H1 (cell line): Measurements from ENCODE around the gene NUP98. TPM values are rescaled to one million over a fixed set of nuclear protein-coding genes. Genes with fewer than 3 reads are reported as not detected.

Experiments
- CTCF ChIA-PET: fragments of 300-600 bp; sonication (Branson Sonifier 250); formaldehyde crosslinking; loops from one replicate; lab custom pipeline; 2021; ENCODE audit not compliant: partially characterized antibody; lab: Charles Lee
- POLR2A ChIA-PET: fragments of 300-600 bp; sonication (Branson Sonifier 250); formaldehyde crosslinking; loops from one replicate; lab custom pipeline; 2021; ENCODE audit warnings: inconsistent platforms; ENCODE audit not compliant: partially characterized antibody; lab: Charles Lee
- DNase-seq, 2 experiments: peaks; one replicate each; pipeline versions ENCODE4 v3.0.0 to v3.0.0-alpha.2; 2010 to 2022; ENCODE audit warnings: low spot score in 2 of 2, low read depth in 1 of 2, mixed read lengths in 1 of 2
- FAIRE-seq: peaks from 2 replicates; lab custom pipeline; 2011; peaks lifted over from hg19 to GRCh38; lab: Jason Lieb, UNC
- H2AFZ ChIP-seq: 2 replicates; pipeline ENCODE4 v1.8.1; 2012; ENCODE audit warnings: low read length, inconsistent platforms
- H2AK5ac ChIP-seq: 2 replicates; pipeline ENCODE4 v1.6.1; 2013; ENCODE audit warnings: low read depth, low read length
- H2BK120ac ChIP-seq: replicated peaks from 2 replicates; pipeline ENCODE3; 2013; ENCODE audit warnings: low read depth, low read length, inconsistent platforms
- H2BK12ac ChIP-seq: 2 replicates; pipeline ENCODE4 v1.6.1; 2013; ENCODE audit warnings: low read depth, low read length
- H2BK15ac ChIP-seq: 2 replicates; pipeline ENCODE4 v1.6.1; 2013; ENCODE audit warnings: low read length
- H2BK20ac ChIP-seq: 2 replicates; pipeline ENCODE4 v1.6.1; 2013; ENCODE audit warnings: low read length
- H2BK5ac ChIP-seq: 2 replicates; pipeline ENCODE4 v1.6.1; 2013; ENCODE audit warnings: low read depth, low read length
- H3K14ac ChIP-seq: 2 replicates; pipeline ENCODE4 v1.6.1; 2013; ENCODE audit warnings: inconsistent platforms; ENCODE audit not compliant: insufficient read length
- H3K18ac ChIP-seq: 2 replicates; pipeline ENCODE4 v1.6.1; 2013; ENCODE audit warnings: low read length; ENCODE audit errors: extremely low read depth
- H3K23ac ChIP-seq: 2 replicates; pipeline ENCODE4 v1.6.1; 2013; ENCODE audit warnings: inconsistent platforms; ENCODE audit not compliant: insufficient read length
- H3K23me2 ChIP-seq: 2 replicates; pipeline ENCODE4 v1.6.1; 2013; ENCODE audit warnings: low read depth, low read length
- H3K27ac ChIP-seq: 2 replicates; pipeline ENCODE4 v1.6.1; 2011; ENCODE audit warnings: low read depth, low read length, inconsistent platforms
- H3K27me3 ChIP-seq, 4 experiments: replicated peaks in 1 of 4; 1 replicate in 1 of 4; 2 replicates in 3 of 4; pipeline versions ENCODE4 v1.6.1 to v1.8.1; 2011 to 2013; ENCODE audit warnings: low read length in 3 of 4, mild to moderate bottlenecking in 3 of 4, inconsistent platforms in 2 of 4, mixed read lengths in 2 of 4, moderate library complexity in 1 of 4; ENCODE audit not compliant: control insufficient read depth in 3 of 4, insufficient read depth in 3 of 4; ENCODE audit errors: extremely low read depth in 1 of 4
- H3K36me3 ChIP-seq, 4 experiments: 2 replicates each; pipeline versions ENCODE4 v1.6.1 to v1.8.1; 2011 to 2013; ENCODE audit warnings: mild to moderate bottlenecking in 4 of 4, low read length in 3 of 4, moderate library complexity in 2 of 4, control low read depth in 1 of 4, inconsistent platforms in 1 of 4; ENCODE audit not compliant: insufficient read depth in 4 of 4, control insufficient read depth in 2 of 4
- H3K4ac ChIP-seq: replicated peaks from 2 replicates; pipeline ENCODE3; 2013; ENCODE audit warnings: low read length, low read depth, mixed read lengths, inconsistent platforms; ENCODE audit not compliant: insufficient read length
- H3K4me1 ChIP-seq, 4 experiments: replicated peaks in 1 of 4; 1 replicate in 1 of 4; 2 replicates in 3 of 4; pipeline versions ENCODE4 v1.6.1 to v1.8.1; 2011 to 2013; ENCODE audit warnings: low read length in 3 of 4, inconsistent platforms in 2 of 4, mixed read lengths in 1 of 4; ENCODE audit not compliant: insufficient read depth in 4 of 4, control insufficient read depth in 3 of 4
- H3K4me2 ChIP-seq, 2 experiments: 2 replicates each; pipeline versions ENCODE4 v1.6.1 to v1.8.1; 2011 to 2013; ENCODE audit warnings: low read depth in 2 of 2, low read length in 2 of 2, control low read depth in 1 of 2, inconsistent platforms in 1 of 2, mild to moderate bottlenecking in 1 of 2; ENCODE audit not compliant: insufficient read depth in 1 of 2
- H3K4me3 ChIP-seq, 4 experiments: fragments of 200-600, 300-600 bp in 1 of 4; sonication (generic), shearing (Covaris generic), sonication (Bioruptor Twin) in 1 of 4; 2 replicates each; pipeline versions ENCODE4 v1.5.1 to v1.8.1; 2011 to 2016; ENCODE audit warnings: low read length in 4 of 4, low read depth in 3 of 4, control low read depth in 2 of 4, inconsistent platforms in 2 of 4, mild to moderate bottlenecking in 2 of 4, mixed read lengths in 1 of 4, moderate library complexity in 1 of 4; ENCODE audit not compliant: insufficient read depth in 2 of 4; ENCODE audit errors: extremely low read depth in 1 of 4
- H3K56ac ChIP-seq: replicated peaks from 2 replicates; pipeline ENCODE3; 2013; ENCODE audit warnings: low read depth, mild to moderate bottlenecking, mixed read lengths, low read length, inconsistent platforms; ENCODE audit not compliant: insufficient read length
- H3K79me1 ChIP-seq: 2 replicates; pipeline ENCODE4 v1.6.1; 2013; ENCODE audit warnings: low read depth, low read length, control low read depth
- H3K79me2 ChIP-seq, 2 experiments: 2 replicates each; pipeline versions ENCODE4 v1.6.1 to v1.8.1; 2012 to 2013; ENCODE audit warnings: low read length in 2 of 2, mild to moderate bottlenecking in 2 of 2, inconsistent platforms in 1 of 2; ENCODE audit not compliant: insufficient read depth in 2 of 2, control insufficient read depth in 1 of 2
- H3K9ac ChIP-seq, 4 experiments: replicated peaks in 1 of 4; 1 replicate in 1 of 4; 2 replicates in 3 of 4; pipeline versions ENCODE4 v1.6.1 to v1.8.1; 2011 to 2013; ENCODE audit warnings: low read depth in 3 of 4, low read length in 3 of 4, control low read depth in 2 of 4, mild to moderate bottlenecking in 2 of 4, moderate library complexity in 2 of 4, inconsistent platforms in 1 of 4; ENCODE audit errors: extremely low read depth in 1 of 4
- H3K9me3 ChIP-seq, 2 experiments: 2 replicates each; pipeline versions ENCODE4 v1.6.1 to v1.8.1; 2012 to 2013; ENCODE audit warnings: mild to moderate bottlenecking in 2 of 2, moderate library complexity in 2 of 2, control low read depth in 1 of 2, inconsistent platforms in 1 of 2, low read depth in 1 of 2, low read length in 1 of 2, mixed read lengths in 1 of 2; ENCODE audit not compliant: insufficient read depth in 2 of 2
- H4K20me1 ChIP-seq, 2 experiments: replicated peaks in 1 of 2; 2 replicates each; pipeline versions ENCODE3 to v1.8.1; 2011 to 2013; ENCODE audit warnings: inconsistent platforms in 2 of 2, low read length in 2 of 2, mild to moderate bottlenecking in 1 of 2; ENCODE audit not compliant: insufficient read depth in 2 of 2, control insufficient read depth in 1 of 2
- H4K5ac ChIP-seq: 2 replicates; pipeline ENCODE4 v1.6.1; 2013; ENCODE audit warnings: low read length, low read depth, mixed read lengths, inconsistent platforms; ENCODE audit not compliant: insufficient read length
- H4K8ac ChIP-seq: 2 replicates; pipeline ENCODE4 v1.8.0; 2013; ENCODE audit warnings: mild to moderate bottlenecking, moderate library complexity, low read length, inconsistent platforms; ENCODE audit not compliant: insufficient read depth; ENCODE audit errors: extremely low read depth
- H4K91ac ChIP-seq: replicated peaks from 2 replicates; pipeline ENCODE3; 2013; ENCODE audit warnings: low read length, mixed read lengths, inconsistent platforms; ENCODE audit not compliant: insufficient read length
- CTCF ChIP-seq, 3 experiments: IDR thresholded peaks; 1 replicate in 2 of 3; 2 replicates in 1 of 3; pipeline versions ENCODE4 v1.5.1 to v1.6.1; 2011; ENCODE audit warnings: low read length in 3 of 3, mild to moderate bottlenecking in 3 of 3, inconsistent platforms in 2 of 3, low read depth in 1 of 3, moderate library complexity in 1 of 3; ENCODE audit not compliant: insufficient read depth in 1 of 3; ENCODE audit errors: control extremely low read depth in 1 of 3
- JUN ChIP-seq: IDR thresholded peaks from 2 replicates; pipeline ENCODE4 v1.6.1; 2011; ENCODE audit warnings: low read depth, mild to moderate bottlenecking, improper control_type of control experiment, low read length
- KDM5A ChIP-seq: fragments of 200-600 bp; IDR thresholded peaks from 2 replicates; pipeline ENCODE4 v1.7.1; 2012; ENCODE audit warnings: mild to moderate bottlenecking, low read length, inconsistent platforms, mixed read lengths
- PHF8 ChIP-seq: fragments of 200-600 bp; sonication (generic); conservative IDR thresholded peaks from 2 replicates; pipeline ENCODE4 v1.7.1; 2012; ENCODE audit warnings: low read depth, mild to moderate bottlenecking, inconsistent platforms, low read length, moderate library complexity
- POU5F1 ChIP-seq: IDR thresholded peaks from 2 replicates; pipeline ENCODE4 v1.6.1; 2011; ENCODE audit warnings: low read depth, mild to moderate bottlenecking, low read length, moderate library complexity
- SRF ChIP-seq: IDR thresholded peaks from 2 replicates; pipeline ENCODE4 v1.6.1; 2011; ENCODE audit warnings: mild to moderate bottlenecking, low read depth, low read length, moderate library complexity
- ZNF274 ChIP-seq: IDR thresholded peaks from 2 replicates; pipeline ENCODE4 v1.7.0; 2012; ENCODE audit warnings: low read length, borderline replicate concordance; ENCODE audit errors: extremely low read depth
- WGBS, 2 experiments: shearing (Covaris generic) in 1 of 2; methylation state at CpG; one replicate each; pipeline versions ENCODE4 v1.1.6 to v1.1.7; 2013 to 2015; ENCODE audit warnings: low lambda C conversion rate in 2 of 2, mixed read lengths in 2 of 2, inconsistent platforms in 1 of 2, low coverage in 1 of 2, missing lambda C conversion rate in 1 of 2; ENCODE audit not compliant: insufficient replicate concordance in 2 of 2, insufficient coverage in 1 of 2, insufficient read length in 1 of 2; ENCODE audit errors: extremely low coverage in 1 of 2, missing lambda C conversion rate in 1 of 2; 5-methylcytosine and 5-hydroxymethylcytosine counted together
- polyA plus RNA-seq, 7 experiments: library from polyadenylated mRNA; depleted of rRNA in 3 of 7; stranded (reverse) in 5 of 7; unstranded in 2 of 7; fragments of >200 nt in 5 of 7; fragments of 200-250 nt in 2 of 7; gene quantifications; 1 replicate in 5 of 7; 2 replicates in 1 of 7; 4 replicates in 1 of 7; pipeline versions ENCODE4 v1.2.1 to v1.2.3, GENCODE V29; 2011 to 2013; ENCODE audit warnings: missing spikeins in 2 of 7, mixed read lengths in 2 of 7
- total RNA-seq: library from RNA; stranded (reverse); fragmentation: NEBNext Ultra II Directional; extraction: Animal tissue kit (Norgen Biotek cat#: 25700); gene quantifications from 2 replicates; pipeline ENCODE4 v1.2.1, GENCODE V29; 2021

Gene NUP98
- total and polyA plus RNA-seq, 2 of the 8 experiments (the other 6 are each of a cell fraction or from before 2014, with no cell fraction given) = 98.6 to 261 TPM

- Histone ChIP-seq H3K23ac (no peak overlapping the region), H2AK5ac (no peak overlapping the region), H3K4me3 (peak overlapping the region; percentile 59 to 63 (median 60)), H3K27me3 (peaks cover 0 to 6% (median 0%) of the 10 kb centered on the region in 4 experiments; a peak in 4 of 7 replicates), H3K56ac (peak overlapping the region; percentile 73), H2BK120ac (no peak overlapping the region), H3K36me3 (no peaks in the 10 kb centered on the region), H3K14ac (no peak overlapping the region), H4K20me1 (no peaks in the 10 kb centered on the region), H4K91ac (peak overlapping the region; percentile 92), H4K5ac (peak overlapping the region; percentile 67), H3K79me1 (no peaks in the 10 kb centered on the region), H2BK15ac (0 out of 2 replicates have a peak overlapping the region, but pooled peaks have one; percentile 53), H2BK20ac (no peak overlapping the region), H3K4me1 (peaks cover 0 to 10% (median 1%) of the 10 kb centered on the region in 4 experiments; a peak in 4 of 7 replicates), H3K27ac (peak overlapping the region; percentile 88), H3K4ac (no peak overlapping the region), H3K4me2 (peak overlapping the region; percentile 88 to 98), H4K8ac (peak overlapping the region; percentile 53; the same call in 1 of the 2 replicates), H3K9ac (peak overlapping the region in 3 of 4 experiments; percentile 45 to 66 (median 65); a peak in 6 of 7 replicates), H3K79me2 (no peaks in the 10 kb centered on the region), H2BK12ac (0 out of 2 replicates have a peak overlapping the region, but pooled peaks have one; percentile 76), H2BK5ac (peak overlapping the region; percentile 63), H3K18ac (peak overlapping the region; percentile 88), H3K9me3 (peaks cover 7% of the 10 kb centered on the region in 2 experiments; a peak in 2 of 4 replicates), H2AFZ (0 out of 2 replicates have a peak overlapping the region, but pooled peaks have one; percentile 23), H3K23me2 (peaks cover 11% of the 10 kb centered on the region; the same call in 1 of the 2 replicates)
- ChIA-PET POLR2A (interaction anchor here (0.7 to 1.2 kb wide), 6 partner anchors 9 to 262 kb away, joined by 3 to 7 read pairs (median 4); partner anchors contain the start of gene CHRNA10), CTCF (interaction anchor here (1.2 to 1.8 kb wide), 3 partner anchors 10 to 39 kb away, joined by 3 to 8 read pairs (median 6); no protein-coding TSS in a partner anchor)
- WGBS, 2 experiments = 1% methylated on average over 49 of the region's 55 CpGs; no CpG with 5 or more reads in 1 of the 2 experiments
- DNase-seq (peak; percentile 88 to 95), FAIRE-seq (no peak)
- no peak for TF ChIP-seq JUN
- no peak for TF ChIP-seq KDM5A
- TF ChIP-seq PHF8 = peak; percentile 67
- TF ChIP-seq CTCF (IDR thresholded peaks at IDR 0.05; ENCODE audit: control extremely low read depth in 1 of 3, insufficient read depth in 1 of 3, low read depth in 1 of 3, low read length in 3 of 3) = no peak
- no peak for TF ChIP-seq ZNF274
- TF ChIP-seq SRF = no peak
- no peak for TF ChIP-seq POU5F1
Observed at GRCh38 chr11:3642071-3642951, 155.0 kb downstream of the NUP98 start.
